ENCODE measurements around the gene COA8. TPM values are rescaled to one million over a fixed set of nuclear protein-coding genes. Genes with fewer than 3 reads are reported as not detected.
A peak's percentile ranks its signal among the peaks of the same experiment; 100 is the strongest.

COA8 gene
- polyA plus RNA-seq, 6 donors from 2014 or later, result 47.5 to 70.7 (median 57.8) TPM

DNA sequence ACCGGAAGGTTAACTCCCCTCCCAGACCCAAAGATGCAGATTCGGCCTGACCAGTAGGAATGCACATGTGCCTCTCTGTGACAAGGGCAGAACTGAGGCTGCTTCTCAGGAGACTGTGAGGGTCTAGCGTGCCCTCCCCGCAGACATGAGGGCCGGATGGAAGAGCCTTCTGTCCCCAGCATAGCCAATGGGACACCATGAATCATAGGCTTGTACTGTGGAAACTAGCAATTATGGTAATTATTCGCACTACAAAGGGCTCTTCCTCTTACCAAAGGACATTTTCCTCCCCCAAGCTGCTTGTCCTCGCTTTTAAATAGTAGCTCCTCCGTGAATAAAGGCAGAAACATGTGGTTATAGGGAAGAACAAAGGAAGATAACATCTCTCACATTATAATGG is 6.2 kb downstream of the COA8 start:
- no peak overlapping the region for H3K4me3 Mint-ChIP-seq
- no peaks in the 10 kb centered on the region for H3K9me3 Mint-ChIP-seq
- ATAC-seq (ENCODE audit: low read depth in 2 of 2), result no peak
- H3K27ac Mint-ChIP-seq, result no peak overlapping the region
- H3K4me1 Mint-ChIP-seq, result peaks cover 9 to 44% (median 28%) of the 10 kb centered on the region in 3 donors
- H3K27me3 Mint-ChIP-seq, result no peaks in the 10 kb centered on the region
- no peaks in the 10 kb centered on the region for H3K36me3 Mint-ChIP-seq
- DNase-seq, result no peak

DNA sequence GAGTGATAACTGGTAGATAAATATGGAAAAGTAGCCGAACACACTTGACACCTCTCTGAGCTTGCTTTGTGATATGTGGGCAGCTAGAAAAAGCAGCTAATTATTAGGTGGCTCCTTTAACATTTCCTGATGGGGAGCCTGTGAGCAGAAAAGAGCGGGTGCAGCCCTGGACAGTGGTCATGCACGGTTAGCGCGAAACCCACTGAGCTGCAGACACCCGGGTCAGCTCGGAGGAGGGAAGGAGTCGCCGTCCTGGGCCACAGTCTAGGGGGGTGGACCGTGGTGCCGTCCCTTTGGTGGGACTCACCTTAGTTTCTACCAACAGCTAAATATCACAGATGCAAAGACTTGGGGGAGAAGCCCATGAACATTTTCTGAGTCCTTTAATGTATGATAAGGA is 6.6 kb downstream of the COA8 start:
- Mint-ChIP-seq H3K27ac (peak overlapping the region in 1 of 6 donors; percentile 29), H3K9me3 (no peaks in the 10 kb centered on the region), H3K4me1 (peaks cover 9 to 41% (median 26%) of the 10 kb centered on the region in 3 donors), H3K36me3 (peaks cover 0 to 3% of the 10 kb centered on the region in 2 donors), H3K27me3 (no peaks in the 10 kb centered on the region), H3K4me3 (no peak overlapping the region)
- ATAC-seq (ENCODE audit: low read depth in 2 of 2), result no peak
- DNase-seq, result no peak

DNA sequence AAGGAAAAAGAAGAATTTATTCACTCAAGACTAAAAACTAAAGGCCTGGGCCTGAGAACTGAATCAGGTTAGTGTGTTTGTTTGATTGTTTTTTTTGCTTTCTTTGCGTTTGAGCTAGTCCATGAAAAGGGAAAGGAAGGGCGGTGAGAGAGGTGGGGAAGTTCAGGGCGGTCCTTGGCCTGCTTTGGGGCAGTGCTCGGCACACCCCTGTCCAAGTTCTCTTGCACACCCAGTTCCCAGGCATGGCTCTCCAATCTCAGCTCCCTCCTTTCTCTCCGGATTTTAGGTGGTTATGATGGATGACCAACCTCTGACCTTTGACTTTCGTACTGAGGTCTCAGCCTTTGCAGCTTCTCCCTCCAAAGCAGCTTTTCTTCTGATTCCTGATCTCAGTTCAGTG is 11.3 kb downstream of the COA8 start:
- Mint-ChIP-seq H3K36me3 (peaks cover 6 to 11% of the 10 kb centered on the region in 2 donors), H3K4me1 (peaks cover 2 to 17% (median 3%) of the 10 kb centered on the region in 3 donors), H3K9me3 (no peaks in the 10 kb centered on the region), H3K27me3 (no peaks in the 10 kb centered on the region), H3K4me3 (no peak overlapping the region), H3K27ac (peak overlapping the region in 2 of 6 donors; percentile 40 to 45)
- no peak for ATAC-seq (ENCODE audit: low read depth in 2 of 2)
- no peak for DNase-seq

DNA sequence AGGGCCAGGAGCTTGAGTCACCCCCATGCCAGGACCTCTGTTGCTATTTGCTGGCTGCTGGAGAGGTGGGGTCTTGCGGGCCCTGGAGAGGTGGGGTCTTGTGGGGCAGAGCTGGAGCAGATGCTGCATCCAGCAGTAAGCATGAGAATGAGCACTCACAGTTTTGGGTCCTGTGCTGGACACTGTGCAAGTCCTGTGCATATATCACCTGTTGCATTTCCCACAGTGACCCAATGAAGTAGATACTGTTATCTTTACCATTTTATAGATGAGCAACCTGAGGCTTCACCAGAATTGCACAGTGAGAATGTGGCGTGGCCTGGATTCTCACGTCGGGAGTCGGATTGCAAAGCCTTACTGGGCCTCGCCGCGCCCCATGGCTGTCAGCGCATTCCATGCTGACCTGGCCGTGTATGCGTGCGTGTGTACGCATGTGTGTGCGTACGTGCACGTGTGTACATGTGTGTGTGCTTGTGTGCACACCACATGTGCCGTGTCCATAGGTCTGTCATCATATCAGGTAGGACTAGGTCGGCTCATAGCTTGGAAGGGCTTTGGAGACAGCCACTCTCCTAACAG is 12.0 kb downstream of the COA8 start:
- H3K36me3 Mint-ChIP-seq, result peaks cover 6 to 11% of the 10 kb centered on the region in 2 donors
- ATAC-seq (ENCODE audit: low read depth in 2 of 2), result no peak

DNA sequence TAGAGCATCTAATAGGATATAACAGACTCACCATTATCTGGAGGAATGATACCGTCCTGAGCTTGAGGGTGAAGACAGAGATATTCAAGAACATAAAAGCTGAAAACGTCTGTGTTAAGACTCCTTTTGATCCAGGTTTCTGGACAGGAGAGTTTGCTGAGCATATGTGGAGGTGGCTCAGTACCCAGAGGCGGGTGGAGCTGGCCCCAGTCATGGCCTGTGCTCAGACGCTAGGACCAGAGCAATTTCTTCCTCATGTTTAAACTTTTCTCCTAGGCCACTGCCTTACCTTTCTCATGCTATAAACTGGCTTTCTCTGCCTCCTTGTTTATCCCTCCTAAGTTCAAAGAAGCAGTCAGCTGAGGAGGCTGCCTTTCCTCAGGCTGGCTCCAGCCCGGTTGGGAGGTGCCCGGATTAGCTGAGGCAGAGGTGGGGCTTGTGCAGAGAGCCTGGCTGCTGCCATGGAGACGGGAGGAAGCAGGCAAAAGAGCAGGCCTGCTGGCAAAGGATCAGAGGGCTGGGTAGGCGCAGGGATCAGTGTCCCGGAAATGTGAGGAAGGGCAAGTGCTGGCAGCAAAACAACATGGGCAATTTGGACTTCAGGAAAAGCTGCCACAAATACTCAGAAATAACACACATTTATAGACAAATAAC is 13.7 kb downstream of the COA8 start:
- Mint-ChIP-seq H3K4me3 (peak overlapping the region in 1 of 8 donors; percentile 12), H3K4me1 (peaks cover 0 to 7% (median 0%) of the 10 kb centered on the region in 3 donors), H3K27me3 (no peaks in the 10 kb centered on the region), H3K9me3 (no peaks in the 10 kb centered on the region), H3K36me3 (peaks cover 6 to 11% of the 10 kb centered on the region in 2 donors), H3K27ac (peak overlapping the region in 2 of 6 donors; percentile 24 to 57)
- ATAC-seq (ENCODE audit: low read depth in 2 of 2) (no peak), DNase-seq (no peak)

More for the DNA sequence above, 12.0 kb downstream of the COA8 start:
- Mint-ChIP-seq H3K4me3 (no peak overlapping the region), H3K4me1 (peaks cover 0 to 12% (median 0%) of the 10 kb centered on the region in 3 donors), H3K27me3 (no peaks in the 10 kb centered on the region), H3K27ac (peak overlapping the region in 1 of 6 donors; percentile 30), H3K9me3 (no peaks in the 10 kb centered on the region)
- DNase-seq, result no peak

DNA sequence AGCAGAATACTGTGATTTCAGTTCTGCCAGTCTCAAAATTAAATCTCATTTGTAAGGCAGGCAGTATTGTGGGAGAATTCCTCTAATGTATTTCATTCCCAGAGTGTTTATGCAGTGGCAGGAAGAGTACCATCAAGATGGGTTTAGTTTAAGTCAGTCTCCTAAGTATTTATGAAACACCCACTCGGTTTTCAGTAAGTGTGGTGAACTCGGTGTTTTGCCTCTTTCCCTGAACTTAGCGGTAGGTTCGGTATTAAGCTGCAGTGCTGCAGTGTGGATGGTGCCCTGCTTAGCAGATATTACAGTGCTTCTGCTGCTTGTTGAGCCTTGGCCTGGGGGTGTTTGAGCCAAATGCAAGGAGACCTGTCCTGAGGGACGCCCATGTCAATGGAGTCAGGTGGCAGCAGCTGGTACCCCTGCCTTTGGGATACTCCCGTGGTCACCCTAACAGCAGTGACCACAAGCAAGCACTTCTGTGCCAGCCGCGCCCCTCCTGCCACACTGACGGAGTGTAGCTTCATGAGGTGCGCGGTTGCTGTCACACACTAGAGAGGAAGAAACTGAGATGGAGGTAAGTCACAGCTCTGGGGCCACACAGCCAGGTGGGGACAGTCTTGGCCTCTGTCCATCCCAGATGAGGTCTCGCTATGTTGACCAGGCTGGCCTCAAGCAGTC is 15.8 kb downstream of the COA8 start:
- Mint-ChIP-seq H3K36me3 (peaks cover 6 to 11% of the 10 kb centered on the region in 2 donors), H3K9me3 (no peaks in the 10 kb centered on the region), H3K4me3 (no peak overlapping the region), H3K27ac (no peak overlapping the region), H3K27me3 (no peaks in the 10 kb centered on the region), H3K4me1 (no peaks in the 10 kb centered on the region)
- ATAC-seq (ENCODE audit: low read depth in 2 of 2) (no peak), DNase-seq (no peak)

DNA sequence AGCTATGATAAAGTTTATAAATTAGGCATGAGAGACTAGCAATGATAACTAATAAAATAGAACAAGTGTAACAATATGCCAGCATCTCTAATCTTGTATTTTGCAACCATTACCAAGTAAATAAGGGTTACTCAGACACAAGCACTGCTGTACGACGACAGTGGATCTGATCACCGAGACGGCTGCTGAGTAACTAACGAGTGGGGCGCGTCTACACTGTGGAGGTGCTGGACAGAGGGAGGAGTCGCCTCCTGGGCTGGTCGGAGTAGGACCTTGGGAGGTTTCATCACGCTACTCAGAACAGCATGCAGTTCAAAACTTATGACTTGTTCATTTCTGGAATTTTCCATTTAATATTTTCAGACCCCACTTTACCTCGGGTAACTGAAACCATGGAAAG is 18.4 kb downstream of the COA8 start:
- Mint-ChIP-seq H3K9me3 (no peaks in the 10 kb centered on the region), H3K27me3 (no peaks in the 10 kb centered on the region), H3K27ac (no peak overlapping the region), H3K4me3 (no peak overlapping the region), H3K4me1 (no peaks in the 10 kb centered on the region), H3K36me3 (no peaks in the 10 kb centered on the region)
- DNase-seq (no peak), ATAC-seq (ENCODE audit: low read depth in 2 of 2) (no peak)

DNA sequence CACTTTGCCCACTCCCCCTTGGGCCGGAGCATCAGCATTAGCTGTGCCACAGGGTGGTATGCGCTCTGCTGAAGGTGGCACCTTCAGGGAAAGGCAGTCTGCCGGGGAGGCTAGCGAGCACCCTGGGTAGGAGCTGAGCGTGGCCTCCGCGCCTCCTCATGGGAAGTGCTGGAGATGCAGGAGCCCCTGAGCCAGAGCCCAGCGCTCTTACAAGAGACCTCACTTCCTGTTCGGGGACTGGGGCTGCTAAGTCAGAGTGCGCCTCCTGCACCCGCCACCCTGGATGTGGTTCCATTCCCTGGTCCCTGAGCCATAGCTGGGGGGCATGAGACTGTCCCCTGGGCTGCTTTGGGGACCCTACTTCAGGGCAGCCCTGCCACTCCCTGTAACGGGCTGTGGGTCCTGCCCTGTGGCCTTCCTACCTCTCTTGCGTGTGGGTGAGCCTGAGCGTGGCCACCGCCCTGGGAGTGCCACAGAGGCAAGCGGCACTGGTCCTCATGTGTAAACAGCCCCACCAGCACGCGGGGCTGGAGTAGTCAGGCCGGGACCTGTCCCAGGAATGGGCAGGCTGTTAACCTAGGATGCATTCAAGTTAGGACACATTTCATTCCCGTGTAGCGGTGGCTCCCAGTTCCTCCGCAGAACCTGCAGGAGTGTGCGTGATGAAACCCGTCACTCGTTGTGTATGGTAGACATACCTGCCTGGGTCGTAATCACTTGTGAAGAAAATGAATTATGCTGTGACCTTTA is 19.4 kb downstream of the COA8 start:
- Mint-ChIP-seq H3K4me1 (no peaks in the 10 kb centered on the region), H3K27ac (peak overlapping the region in 1 of 6 donors; percentile 56), H3K4me3 (no peak overlapping the region), H3K36me3 (no peaks in the 10 kb centered on the region), H3K27me3 (no peaks in the 10 kb centered on the region), H3K9me3 (no peaks in the 10 kb centered on the region)
- DNase-seq, result no peak
- ATAC-seq (ENCODE audit: low read depth in 2 of 2), result no peak

DNA sequence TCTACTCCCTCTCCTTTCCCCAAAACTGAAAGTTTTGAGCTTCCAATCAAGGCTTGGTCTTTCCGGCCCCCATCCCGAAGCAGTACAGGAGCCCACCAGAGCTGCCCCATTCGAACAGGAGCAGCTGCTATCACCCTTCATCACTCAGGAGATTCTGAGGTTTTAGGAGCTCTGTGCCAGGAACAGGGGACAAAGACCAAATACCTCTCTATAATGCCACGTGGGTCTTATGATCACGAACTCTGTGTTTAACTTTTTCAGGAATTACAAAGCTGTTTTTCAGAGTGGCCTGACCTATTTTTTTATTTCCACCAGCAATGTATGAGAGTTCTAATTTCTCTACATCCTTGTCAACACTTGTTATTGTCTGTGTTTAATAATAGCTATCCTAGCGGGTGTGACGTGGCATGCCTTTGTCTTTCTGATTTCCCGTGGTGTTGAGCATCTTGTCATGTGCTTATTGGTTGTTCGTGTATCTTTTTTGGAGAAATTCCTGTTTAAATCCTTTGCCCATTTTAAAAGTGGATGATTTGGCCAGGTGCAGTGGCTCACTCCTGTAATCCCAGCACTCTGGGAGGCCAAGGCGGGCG is 21.7 kb downstream of the COA8 start:
- no peak for ATAC-seq (ENCODE audit: low read depth in 2 of 2)
- Mint-ChIP-seq H3K4me3 (no peak overlapping the region), H3K27ac (peak overlapping the region in 1 of 6 donors; percentile 91), H3K4me1 (no peaks in the 10 kb centered on the region), H3K27me3 (no peaks in the 10 kb centered on the region), H3K9me3 (no peaks in the 10 kb centered on the region), H3K36me3 (no peaks in the 10 kb centered on the region)
- no peak for DNase-seq

DNA sequence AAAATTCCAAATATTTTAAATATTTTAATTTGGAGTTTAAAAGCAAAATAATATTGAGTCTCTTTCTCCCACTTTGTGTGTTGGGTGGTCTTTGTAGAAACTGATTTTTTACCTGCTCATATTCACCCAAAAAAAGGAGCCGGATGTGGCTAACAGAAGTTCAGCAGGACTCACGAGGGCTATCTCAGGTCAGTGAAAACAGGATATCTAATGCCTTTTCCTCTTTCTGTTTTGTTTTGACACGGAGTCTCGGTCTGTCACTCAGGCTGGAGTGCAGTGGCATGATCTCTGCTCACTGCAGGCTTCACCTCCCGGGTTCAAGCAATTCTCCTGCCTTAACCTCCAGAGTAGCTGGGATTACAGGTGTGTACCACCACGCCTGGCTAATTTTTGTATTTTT is 30.8 kb downstream of the COA8 start:
- H3K9me3 Mint-ChIP-seq, result no peaks in the 10 kb centered on the region
- peak overlapping the region in 7 of 8 donors; percentile 15 to 66 (median 47) for H3K4me3 Mint-ChIP-seq
- H3K27ac Mint-ChIP-seq, result peak overlapping the region in 2 of 6 donors; percentile 45 to 67
- H3K27me3 Mint-ChIP-seq, result no peaks in the 10 kb centered on the region
- DNase-seq, result no peak
- peak; percentile 49 to 64 for ATAC-seq (ENCODE audit: low read depth in 2 of 2)
- H3K36me3 Mint-ChIP-seq, result no peaks in the 10 kb centered on the region
- H3K4me1 Mint-ChIP-seq, result peaks cover 0 to 12% (median 0%) of the 10 kb centered on the region in 3 donors

DNA sequence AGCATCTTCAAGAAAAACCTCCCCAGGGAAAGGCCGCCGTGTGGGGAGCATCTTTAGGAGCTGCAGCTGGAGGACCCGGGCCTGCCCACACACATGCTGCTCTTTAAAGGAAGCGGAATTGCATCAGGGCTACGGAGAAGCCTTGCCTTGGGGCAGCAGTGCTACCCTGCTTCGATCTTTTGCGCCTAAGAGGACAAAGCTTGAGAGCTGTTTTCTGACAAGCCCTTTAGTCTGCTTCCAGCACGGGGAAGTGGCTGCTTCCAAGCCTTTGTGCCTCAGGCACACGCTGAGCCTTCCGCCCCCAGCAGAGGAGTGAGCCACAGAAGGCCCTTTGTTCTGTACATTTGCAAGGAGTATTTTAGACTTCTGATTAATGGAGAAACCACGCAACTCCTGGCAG is 31.5 kb downstream of the COA8 start:
- Mint-ChIP-seq H3K27me3 (no peaks in the 10 kb centered on the region), H3K4me3 (no peak overlapping the region), H3K4me1 (peaks cover 0 to 12% (median 0%) of the 10 kb centered on the region in 3 donors), H3K36me3 (no peaks in the 10 kb centered on the region), H3K27ac (no peak overlapping the region), H3K9me3 (no peaks in the 10 kb centered on the region)
- DNase-seq (no peak), ATAC-seq (ENCODE audit: low read depth in 2 of 2) (no peak)

DNA sequence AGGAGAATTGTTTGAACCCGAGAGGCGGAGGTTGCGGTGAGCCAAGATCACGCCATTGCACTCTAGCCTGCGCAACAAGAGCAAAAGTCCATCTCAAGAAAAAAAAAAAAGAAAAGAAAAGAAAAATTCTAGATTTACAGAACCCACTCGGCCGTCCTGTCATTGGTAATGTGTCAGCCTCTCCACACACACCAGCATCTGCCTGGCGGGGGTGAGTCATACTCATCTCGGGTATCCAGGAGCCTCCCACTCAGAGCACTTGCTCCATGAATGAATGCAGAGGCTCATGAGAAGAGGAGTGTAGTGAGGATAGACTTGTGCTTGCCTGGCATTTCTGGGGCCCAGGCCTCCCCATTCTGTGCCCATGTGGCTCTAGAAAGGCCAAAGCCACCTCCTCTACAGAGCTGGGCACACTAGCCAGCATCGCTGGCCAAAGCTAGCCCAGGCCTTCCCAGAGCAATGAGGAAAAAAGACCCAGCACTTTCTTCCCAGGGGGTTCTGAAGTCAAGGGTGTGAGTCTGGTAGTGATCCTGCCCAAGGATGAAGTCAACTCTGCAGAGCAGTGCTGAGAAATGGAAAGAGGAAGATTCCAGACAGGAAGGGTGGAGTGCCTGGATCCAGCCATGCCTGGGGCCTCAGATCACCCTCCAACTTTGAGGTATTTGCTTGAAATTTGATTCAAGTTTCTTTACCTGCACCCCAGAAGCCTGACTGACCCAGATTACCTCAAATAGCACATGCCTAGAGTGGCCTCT is 35.0 kb downstream of the COA8 start:
- no peaks in the 10 kb centered on the region for H3K27me3 Mint-ChIP-seq
- no peak overlapping the region for H3K4me3 Mint-ChIP-seq
- no peaks in the 10 kb centered on the region for H3K36me3 Mint-ChIP-seq
- ATAC-seq (ENCODE audit: low read depth in 2 of 2) (no peak), DNase-seq (no peak)
- peak overlapping the region in 3 of 6 donors; percentile 16 to 78 (median 49) for H3K27ac Mint-ChIP-seq
- H3K9me3 Mint-ChIP-seq, result no peaks in the 10 kb centered on the region
- H3K4me1 Mint-ChIP-seq, result peaks cover 0 to 12% (median 0%) of the 10 kb centered on the region in 3 donors
